Left renal cortex interstitium (tissue), 4 donors: Measurements from ENCODE around the gene NXPH4. TPM values are rescaled to one million over a fixed set of nuclear protein-coding genes. Genes with fewer than 3 reads are reported as not detected.

Experiments used
- DNase-seq, 4 donors: peaks; one replicate each; pipeline ENCODE4 v3.0.0-alpha.2; 2013; ENCODE audit warnings: low read depth in 4 of 4, low spot score in 2 of 4, missing footprints in 1 of 4
- polyA plus RNA-seq, 4 donors: library from polyadenylated mRNA; unstranded; fragments of 120-200 nt; gene quantifications; one replicate each; pipeline ENCODE4 v1.2.1, GENCODE V29; 2013; ENCODE audit not compliant: insufficient read length in 4 of 4

The NXPH4 gene
- polyA plus RNA-seq, 4 donors = 2.2 to 6.3 (median 5.2) TPM

GRCh38 chr12:57201631-57202030 lies 15.0 kb upstream of the NXPH4 start:
- DNase-seq = no peak

- DNase-seq = no peak
Observed at GRCh38 chr12:57202321-57202720, 14.3 kb upstream of the NXPH4 start.

- no peak for DNase-seq
Observed at GRCh38 chr12:57203201-57203600, 13.4 kb upstream of the NXPH4 start.

- no peak for DNase-seq
Observed at GRCh38 chr12:57203791-57204190, 12.8 kb upstream of the NXPH4 start.

- no peak for DNase-seq
Observed at GRCh38 chr12:57204454-57204853, 12.1 kb upstream of the NXPH4 start.

- no peak for DNase-seq
Observed at GRCh38 chr12:57205186-57205585, 11.4 kb upstream of the NXPH4 start.

- no peak for DNase-seq
Observed at GRCh38 chr12:57205931-57206330, 10.7 kb upstream of the NXPH4 start.

GRCh38 chr12:57207731-57208630 lies 8.6 kb upstream of the NXPH4 start:
- DNase-seq = no peak

- DNase-seq = no peak
Observed at GRCh38 chr12:57208631-57209282, 7.8 kb upstream of the NXPH4 start.

- no peak for DNase-seq
Observed at GRCh38 chr12:57209916-57210315, 6.7 kb upstream of the NXPH4 start.

GRCh38 chr12:57210461-57210860 lies 6.1 kb upstream of the NXPH4 start:
- no peak for DNase-seq

GRCh38 chr12:57210926-57211692 lies 5.5 kb upstream of the NXPH4 start:
- no peak for DNase-seq

- no peak for DNase-seq
Observed at GRCh38 chr12:57211791-57212700, 4.5 kb upstream of the NXPH4 start.

- DNase-seq = no peak
Observed at GRCh38 chr12:57212701-57213057, 3.9 kb upstream of the NXPH4 start.

- DNase-seq = peak in 3 of 4 donors; percentile 71 to 79 (median 74)
Observed at GRCh38 chr12:57213058-57213715, 3.4 kb upstream of the NXPH4 start.

GRCh38 chr12:57213763-57214397 lies 2.7 kb upstream of the NXPH4 start:
- no peak for DNase-seq

GRCh38 chr12:57214398-57214781 lies 2.2 kb upstream of the NXPH4 start:
- no peak for DNase-seq

- DNase-seq = no peak
Observed at GRCh38 chr12:57215065-57215464, 1.5 kb upstream of the NXPH4 start.

GRCh38 chr12:57215668-57216013 lies 953 bp upstream of the NXPH4 start:
- DNase-seq = no peak
